ENCODE data around the gene VAMP8.

DNA sequence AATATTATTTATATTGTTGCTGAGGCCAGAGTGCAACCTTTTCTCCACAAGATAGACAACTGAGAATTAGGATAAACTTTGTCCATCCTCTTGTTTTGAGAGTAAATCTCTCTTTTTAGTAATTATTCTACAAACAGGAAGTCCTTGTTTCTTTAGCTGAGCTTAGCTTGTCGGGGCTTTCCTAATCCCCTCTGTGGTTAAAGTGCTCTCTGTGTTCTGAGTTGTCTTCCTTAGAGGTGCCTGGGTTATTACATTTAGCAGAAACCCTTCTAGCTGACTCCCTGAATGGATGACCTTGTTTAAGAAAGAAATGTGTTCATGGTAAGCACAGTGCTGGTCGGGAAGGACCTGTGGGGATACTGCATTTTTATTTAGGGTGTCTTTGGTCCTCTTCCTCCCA is 51.3 kb downstream of the VAMP8 start:
- TF ChIP-seq POLR2A (IDR thresholded peaks at IDR 0.05) = no peak
- TF ChIP-seq, protein P1, sequence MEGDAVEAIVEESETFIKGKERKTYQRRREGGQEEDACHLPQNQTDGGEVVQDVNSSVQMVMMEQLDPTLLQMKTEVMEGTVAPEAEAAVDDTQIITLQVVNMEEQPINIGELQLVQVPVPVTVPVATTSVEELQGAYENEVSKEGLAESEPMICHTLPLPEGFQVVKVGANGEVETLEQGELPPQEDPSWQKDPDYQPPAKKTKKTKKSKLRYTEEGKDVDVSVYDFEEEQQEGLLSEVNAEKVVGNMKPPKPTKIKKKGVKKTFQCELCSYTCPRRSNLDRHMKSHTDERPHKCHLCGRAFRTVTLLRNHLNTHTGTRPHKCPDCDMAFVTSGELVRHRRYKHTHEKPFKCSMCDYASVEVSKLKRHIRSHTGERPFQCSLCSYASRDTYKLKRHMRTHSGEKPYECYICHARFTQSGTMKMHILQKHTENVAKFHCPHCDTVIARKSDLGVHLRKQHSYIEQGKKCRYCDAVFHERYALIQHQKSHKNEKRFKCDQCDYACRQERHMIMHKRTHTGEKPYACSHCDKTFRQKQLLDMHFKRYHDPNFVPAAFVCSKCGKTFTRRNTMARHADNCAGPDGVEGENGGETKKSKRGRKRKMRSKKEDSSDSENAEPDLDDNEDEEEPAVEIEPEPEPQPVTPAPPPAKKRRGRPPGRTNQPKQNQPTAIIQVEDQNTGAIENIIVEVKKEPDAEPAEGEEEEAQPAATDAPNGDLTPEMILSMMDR (IDR thresholded peaks at IDR 0.05) = no peak
